ENCODE measurements around the gene ARFGEF2. TPM values are rescaled to one million over a fixed set of nuclear protein-coding genes. Genes with fewer than 3 reads are reported as not detected.

ARFGEF2 gene
- total RNA-seq, 1 donor from 2014 or later = 32.5 TPM

GRCh38 chr20:48906221-48906877 lies 15.2 kb upstream of the ARFGEF2 start:
- peaks cover 4% of the 10 kb centered on the region for H3K9me3 Mint-ChIP-seq (ENCODE audit: unreplicated experiment)
- H3K4me3 Mint-ChIP-seq (ENCODE audit: unreplicated experiment) = no peak overlapping the region
- peaks cover 12% of the 10 kb centered on the region for H3K4me1 Mint-ChIP-seq (ENCODE audit: unreplicated experiment)
- H3K27ac Mint-ChIP-seq (ENCODE audit: unreplicated experiment) = no peak overlapping the region
- no peak for DNase-seq (ENCODE audit: extremely low spot score, unreplicated experiment)
- TF ChIP-seq, protein P1, sequence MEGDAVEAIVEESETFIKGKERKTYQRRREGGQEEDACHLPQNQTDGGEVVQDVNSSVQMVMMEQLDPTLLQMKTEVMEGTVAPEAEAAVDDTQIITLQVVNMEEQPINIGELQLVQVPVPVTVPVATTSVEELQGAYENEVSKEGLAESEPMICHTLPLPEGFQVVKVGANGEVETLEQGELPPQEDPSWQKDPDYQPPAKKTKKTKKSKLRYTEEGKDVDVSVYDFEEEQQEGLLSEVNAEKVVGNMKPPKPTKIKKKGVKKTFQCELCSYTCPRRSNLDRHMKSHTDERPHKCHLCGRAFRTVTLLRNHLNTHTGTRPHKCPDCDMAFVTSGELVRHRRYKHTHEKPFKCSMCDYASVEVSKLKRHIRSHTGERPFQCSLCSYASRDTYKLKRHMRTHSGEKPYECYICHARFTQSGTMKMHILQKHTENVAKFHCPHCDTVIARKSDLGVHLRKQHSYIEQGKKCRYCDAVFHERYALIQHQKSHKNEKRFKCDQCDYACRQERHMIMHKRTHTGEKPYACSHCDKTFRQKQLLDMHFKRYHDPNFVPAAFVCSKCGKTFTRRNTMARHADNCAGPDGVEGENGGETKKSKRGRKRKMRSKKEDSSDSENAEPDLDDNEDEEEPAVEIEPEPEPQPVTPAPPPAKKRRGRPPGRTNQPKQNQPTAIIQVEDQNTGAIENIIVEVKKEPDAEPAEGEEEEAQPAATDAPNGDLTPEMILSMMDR (IDR thresholded peaks at IDR 0.05) = no peak
- H3K27me3 Mint-ChIP-seq (ENCODE audit: unreplicated experiment) = peaks cover 12% of the 10 kb centered on the region
- no peaks in the 10 kb centered on the region for H3K36me3 Mint-ChIP-seq (ENCODE audit: unreplicated experiment)

GRCh38 chr20:48908656-48909319 lies 12.7 kb upstream of the ARFGEF2 start:
- Mint-ChIP-seq H3K4me1 (ENCODE audit: unreplicated experiment) (peaks cover 12% of the 10 kb centered on the region), H3K27ac (ENCODE audit: unreplicated experiment) (no peak overlapping the region), H3K4me3 (ENCODE audit: unreplicated experiment) (no peak overlapping the region), H3K27me3 (ENCODE audit: unreplicated experiment) (peaks cover 14% of the 10 kb centered on the region), H3K36me3 (ENCODE audit: unreplicated experiment) (no peaks in the 10 kb centered on the region), H3K9me3 (ENCODE audit: unreplicated experiment) (peaks cover 4% of the 10 kb centered on the region)
- DNase-seq (ENCODE audit: extremely low spot score, unreplicated experiment) = no peak
- TF ChIP-seq, protein P1 (IDR thresholded peaks at IDR 0.05) = no peak

- Mint-ChIP-seq H3K27ac (ENCODE audit: unreplicated experiment) (no peak overlapping the region), H3K36me3 (ENCODE audit: unreplicated experiment) (no peaks in the 10 kb centered on the region), H3K4me3 (ENCODE audit: unreplicated experiment) (no peak overlapping the region), H3K4me1 (ENCODE audit: unreplicated experiment) (peaks cover 5% of the 10 kb centered on the region), H3K9me3 (ENCODE audit: unreplicated experiment) (peaks cover 4% of the 10 kb centered on the region), H3K27me3 (ENCODE audit: unreplicated experiment) (peaks cover 16% of the 10 kb centered on the region)
- DNase-seq (ENCODE audit: extremely low spot score, unreplicated experiment) = no peak
- TF ChIP-seq, protein P1 (IDR thresholded peaks at IDR 0.05) = no peak
Observed at GRCh38 chr20:48909910-48910309, 11.6 kb upstream of the ARFGEF2 start.

DNA sequence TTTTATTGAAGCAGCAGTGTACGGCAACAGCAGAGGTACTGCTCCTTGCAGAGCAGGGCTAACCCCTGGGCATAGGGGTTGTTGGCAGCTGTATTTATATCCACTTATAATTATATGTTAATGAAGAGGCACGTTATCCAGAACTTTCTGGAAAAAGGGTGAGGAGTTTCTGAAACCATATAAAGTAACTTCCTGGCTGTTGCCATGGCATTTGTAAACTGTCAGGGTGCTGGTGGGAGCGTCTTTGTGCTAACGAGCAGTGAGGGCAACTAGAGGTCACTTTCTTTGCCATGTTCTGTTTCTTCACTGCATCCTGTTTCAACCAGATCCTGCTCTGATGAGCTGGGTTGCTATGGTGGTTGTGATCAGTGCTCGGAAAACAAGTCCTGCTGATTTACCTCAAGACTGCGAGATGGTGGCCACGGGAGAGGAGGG lies 11.1 kb upstream of the ARFGEF2 start:
- H3K27ac Mint-ChIP-seq (ENCODE audit: unreplicated experiment) = no peak overlapping the region
- peaks cover 2% of the 10 kb centered on the region for H3K4me1 Mint-ChIP-seq (ENCODE audit: unreplicated experiment)
- DNase-seq (ENCODE audit: extremely low spot score, unreplicated experiment) = no peak
- H3K36me3 Mint-ChIP-seq (ENCODE audit: unreplicated experiment) = no peaks in the 10 kb centered on the region
- H3K9me3 Mint-ChIP-seq (ENCODE audit: unreplicated experiment) = peaks cover 4% of the 10 kb centered on the region
- TF ChIP-seq, protein P1 (IDR thresholded peaks at IDR 0.05) = no peak
- no peak overlapping the region for H3K4me3 Mint-ChIP-seq (ENCODE audit: unreplicated experiment)
- H3K27me3 Mint-ChIP-seq (ENCODE audit: unreplicated experiment) = peaks cover 16% of the 10 kb centered on the region

- TF ChIP-seq, protein P1 (IDR thresholded peaks at IDR 0.05) = no peak
- no peak overlapping the region for H3K4me3 Mint-ChIP-seq (ENCODE audit: unreplicated experiment)
- H3K4me1 Mint-ChIP-seq (ENCODE audit: unreplicated experiment) = peaks cover 2% of the 10 kb centered on the region
- peaks cover 19% of the 10 kb centered on the region for H3K27me3 Mint-ChIP-seq (ENCODE audit: unreplicated experiment)
- H3K9me3 Mint-ChIP-seq (ENCODE audit: unreplicated experiment) = peaks cover 4% of the 10 kb centered on the region
- H3K27ac Mint-ChIP-seq (ENCODE audit: unreplicated experiment) = no peak overlapping the region
- H3K36me3 Mint-ChIP-seq (ENCODE audit: unreplicated experiment) = no peaks in the 10 kb centered on the region
- DNase-seq (ENCODE audit: extremely low spot score, unreplicated experiment) = no peak
Observed at GRCh38 chr20:48912065-48912464, 9.4 kb upstream of the ARFGEF2 start.

Data from osteocyte (in vitro differentiated cells).